ENCODE data around the gene CPT1A.

Gene CPT1A

DNA sequence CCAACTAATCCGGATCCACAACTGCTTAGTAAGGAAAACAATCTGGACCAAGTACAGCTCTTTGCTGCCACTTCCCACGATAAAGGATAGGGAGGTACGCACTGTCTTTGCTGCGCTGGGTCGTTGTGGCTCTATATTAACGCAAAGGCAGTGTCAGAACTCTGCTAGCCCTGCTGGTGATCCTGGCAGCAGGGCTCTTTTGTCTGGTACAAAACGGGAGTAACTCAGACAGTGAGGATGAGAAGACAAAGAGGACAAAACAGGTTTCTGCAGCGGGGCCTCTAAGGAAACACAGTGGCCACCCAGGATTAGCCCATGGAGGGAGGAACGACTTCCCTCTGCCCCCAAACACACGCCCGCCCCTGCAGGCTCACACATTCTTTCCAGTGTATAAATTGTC is 131.3 kb downstream of the CPT1A start:
- DNase-seq (ENCODE audit: low spot score): no peak

DNA sequence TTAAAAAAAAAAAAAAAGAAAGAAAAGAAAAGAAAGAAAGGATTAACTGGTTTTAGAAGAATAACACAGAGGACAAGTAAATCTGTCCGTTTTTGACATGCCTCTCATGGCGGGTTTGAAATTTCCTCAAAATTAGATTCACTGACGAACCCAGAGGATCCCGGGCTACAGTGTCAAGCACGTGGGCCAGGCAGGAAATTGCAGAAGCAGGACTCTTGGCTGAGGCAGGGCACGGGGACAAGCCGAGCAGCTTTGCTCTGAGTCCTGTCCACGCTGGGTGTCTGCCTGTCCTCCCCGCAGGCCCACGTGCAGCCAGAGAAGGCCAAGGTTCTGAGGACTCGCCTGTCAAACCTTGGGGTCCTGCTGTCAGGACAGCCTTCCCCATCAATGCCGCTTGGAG is 132.7 kb downstream of the CPT1A start:
- DNase-seq (ENCODE audit: low spot score): no peak

DNA sequence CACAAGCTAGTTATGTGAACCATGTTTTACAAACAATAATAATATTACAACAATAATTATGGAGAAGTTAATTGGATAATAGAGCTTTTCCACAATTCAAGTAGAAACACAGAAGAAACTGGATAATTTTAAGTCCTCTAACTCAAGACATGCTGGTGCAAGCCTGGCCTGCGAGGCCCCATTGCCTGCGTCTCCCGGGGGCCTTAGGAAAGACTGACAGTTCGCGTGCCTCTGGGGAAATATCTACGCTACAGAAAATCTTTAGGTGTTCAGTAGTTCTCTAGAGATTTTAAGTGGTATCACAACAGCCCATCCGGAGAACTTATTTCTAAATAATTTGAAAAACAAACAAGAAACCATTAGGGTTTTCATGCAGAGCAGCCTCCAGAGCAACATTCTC is 134.2 kb downstream of the CPT1A start:
- no peak for DNase-seq (ENCODE audit: low spot score)

DNA sequence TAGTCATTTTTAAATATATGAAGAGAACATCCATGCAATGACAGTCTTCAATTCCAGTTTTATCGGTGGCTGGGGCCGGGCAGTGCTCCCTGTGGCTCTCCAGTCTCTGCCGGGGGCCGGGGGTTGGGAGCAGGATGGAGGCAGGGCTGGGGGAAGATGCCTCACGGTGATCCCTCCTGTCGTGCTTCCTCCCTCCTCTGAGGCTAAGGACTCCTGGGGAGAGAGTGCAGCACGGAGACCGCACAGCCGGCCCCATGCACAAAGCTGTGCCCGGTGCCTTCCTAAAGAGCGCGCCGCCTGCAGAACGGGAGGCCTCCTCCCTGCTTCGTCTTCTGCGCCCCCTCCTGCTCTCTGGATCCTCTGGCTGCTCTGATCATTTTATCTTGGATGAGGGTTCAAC is 136.8 kb downstream of the CPT1A start:
- DNase-seq (ENCODE audit: low spot score): no peak
